Measurements from ENCODE around the gene NINL.

The NINL gene

GRCh38 chr20:25499855-25500434 lies 85.4 kb downstream of the NINL start:
- no peak for DNase-seq

- DNase-seq, result no peak
These were observed 86.3 kb downstream of the NINL start for GRCh38 chr20:25499031-25499430.

- no peak for DNase-seq
These were observed 87.1 kb downstream of the NINL start for GRCh38 chr20:25498280-25498606.

DNA sequence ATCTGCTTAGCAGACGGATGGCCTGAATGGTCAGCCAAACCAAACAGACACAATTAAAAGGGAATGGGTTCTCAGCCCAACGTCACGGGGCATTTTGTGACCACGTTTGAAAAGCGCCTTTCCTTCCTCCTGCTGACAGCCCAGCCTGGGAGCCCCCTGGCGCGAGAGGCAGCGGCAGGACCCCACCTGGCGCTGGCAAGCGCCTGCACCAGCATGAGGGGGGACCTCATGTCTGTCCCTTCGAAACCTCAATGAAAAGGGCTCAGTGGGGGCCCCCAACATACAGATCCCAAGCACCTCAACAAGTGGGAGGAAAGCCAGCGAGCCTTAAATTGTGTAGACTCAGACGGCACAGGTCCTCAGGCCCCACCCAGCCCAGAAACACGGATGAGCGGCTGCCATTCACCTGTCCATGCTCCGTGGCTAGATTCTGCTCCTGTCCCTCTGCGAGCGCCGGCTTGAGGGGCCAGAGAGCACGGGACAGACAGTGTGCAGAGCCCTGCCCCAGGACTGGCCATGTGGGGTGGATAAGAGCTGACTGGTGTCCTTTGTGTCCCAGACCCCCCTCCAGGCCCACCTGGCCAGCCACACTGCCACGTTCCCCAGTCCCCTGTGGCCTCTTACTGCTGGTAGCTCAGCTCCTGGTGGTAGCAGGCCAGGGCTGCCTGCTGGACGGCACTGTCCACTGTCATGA lies 87.6 kb downstream of the NINL start:
- no peak for DNase-seq

DNA sequence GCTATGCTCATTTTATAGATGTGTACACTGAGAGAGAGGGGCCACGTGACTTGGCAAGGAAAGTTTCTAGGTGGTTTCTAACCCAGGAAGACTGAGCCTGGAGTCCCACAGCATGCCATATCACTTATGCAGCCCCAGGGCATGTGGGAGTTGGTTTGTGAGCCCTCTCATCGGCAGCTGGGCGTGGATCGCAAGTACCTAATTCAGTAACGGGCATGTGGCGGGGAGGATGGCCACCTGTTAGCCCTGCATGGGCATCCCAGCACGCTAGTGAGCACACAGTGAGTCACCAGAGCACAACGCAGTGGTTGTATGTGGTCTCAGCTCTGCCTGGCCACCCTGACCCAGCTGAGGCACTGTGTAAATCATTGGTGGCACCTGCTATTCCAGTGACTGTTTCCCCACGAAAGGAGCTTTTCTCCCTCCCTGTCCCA lies 88.3 kb downstream of the NINL start:
- DNase-seq, result no peak

DNA sequence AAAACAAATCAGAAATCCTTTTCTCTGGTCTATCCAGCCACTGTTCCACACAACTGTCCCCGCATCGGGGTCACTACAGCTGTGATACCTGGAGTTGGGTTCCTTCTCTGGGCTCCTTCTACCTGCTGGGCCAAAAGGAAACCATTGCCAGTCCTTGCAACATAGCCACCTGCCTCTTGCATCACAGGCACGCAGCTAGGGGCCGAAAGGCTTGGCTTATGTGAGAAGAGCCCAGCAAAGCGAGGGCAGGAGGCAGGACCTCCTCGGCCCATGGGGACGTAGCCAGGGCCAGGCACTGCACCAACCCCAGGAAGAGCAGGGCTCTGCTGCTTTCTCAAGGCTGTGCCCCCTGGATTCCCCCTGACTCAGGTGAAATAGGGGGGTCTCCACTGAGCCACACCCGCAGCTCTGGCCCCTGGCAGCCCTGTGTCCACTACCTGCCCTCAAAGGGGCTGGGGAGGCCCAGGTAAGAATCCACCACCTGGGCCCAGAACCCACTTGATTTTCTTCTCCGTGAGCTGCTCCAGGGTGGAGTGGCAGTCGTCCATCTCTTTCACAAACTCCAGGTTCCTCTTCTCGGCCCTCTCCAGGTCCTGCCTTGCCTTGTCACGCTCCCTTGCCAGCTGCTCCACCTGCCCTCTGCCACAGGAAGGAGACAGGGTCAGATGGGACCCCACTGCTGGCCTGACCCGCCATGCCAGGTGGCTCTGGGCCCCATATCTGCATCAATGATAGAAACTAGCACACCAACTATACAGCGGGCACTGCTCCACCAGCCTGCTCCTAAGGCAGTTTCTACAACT lies 89.0 kb downstream of the NINL start:
- no peak for DNase-seq

GRCh38 chr20:25495189-25495824 lies 90.0 kb downstream of the NINL start:
- DNase-seq, result peak; percentile 66

DNA sequence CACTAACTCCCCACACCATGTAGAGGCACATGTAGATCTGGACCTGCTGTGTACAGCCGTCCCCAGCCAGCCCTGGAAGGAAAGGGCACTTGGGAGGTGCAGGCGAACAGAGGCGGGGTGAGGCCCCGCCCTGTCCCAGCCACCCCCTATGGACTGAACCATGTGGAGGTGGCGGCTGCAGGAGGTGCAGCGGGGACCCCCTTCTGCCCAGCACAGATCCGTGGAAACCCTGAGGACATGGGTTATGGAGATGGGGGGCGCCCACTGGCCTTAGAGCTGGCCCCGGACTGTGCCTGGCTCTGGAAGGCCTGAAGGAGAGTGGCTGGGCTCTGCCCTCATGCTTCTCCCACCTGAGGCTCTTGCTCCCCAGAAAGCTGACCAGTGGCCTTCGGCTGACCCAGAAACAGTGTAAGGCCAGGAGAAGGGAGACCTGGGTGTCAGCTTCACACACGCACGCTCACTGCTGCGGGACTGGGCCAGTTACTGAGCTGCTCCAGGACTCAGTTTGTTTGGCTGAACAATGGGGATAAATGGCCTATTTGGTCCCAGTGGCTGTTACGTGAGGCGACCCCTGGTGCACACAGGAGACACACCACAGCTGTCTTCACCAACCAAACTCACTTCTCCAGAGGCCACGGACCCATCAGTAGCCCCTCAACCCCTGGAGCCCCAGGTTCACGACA lies 90.7 kb downstream of the NINL start:
- no peak for DNase-seq

- DNase-seq, result no peak
These were observed 91.4 kb downstream of the NINL start for GRCh38 chr20:25493748-25494505.

GRCh38 chr20:25493137-25493536 lies 92.2 kb downstream of the NINL start:
- no peak for DNase-seq

DNA sequence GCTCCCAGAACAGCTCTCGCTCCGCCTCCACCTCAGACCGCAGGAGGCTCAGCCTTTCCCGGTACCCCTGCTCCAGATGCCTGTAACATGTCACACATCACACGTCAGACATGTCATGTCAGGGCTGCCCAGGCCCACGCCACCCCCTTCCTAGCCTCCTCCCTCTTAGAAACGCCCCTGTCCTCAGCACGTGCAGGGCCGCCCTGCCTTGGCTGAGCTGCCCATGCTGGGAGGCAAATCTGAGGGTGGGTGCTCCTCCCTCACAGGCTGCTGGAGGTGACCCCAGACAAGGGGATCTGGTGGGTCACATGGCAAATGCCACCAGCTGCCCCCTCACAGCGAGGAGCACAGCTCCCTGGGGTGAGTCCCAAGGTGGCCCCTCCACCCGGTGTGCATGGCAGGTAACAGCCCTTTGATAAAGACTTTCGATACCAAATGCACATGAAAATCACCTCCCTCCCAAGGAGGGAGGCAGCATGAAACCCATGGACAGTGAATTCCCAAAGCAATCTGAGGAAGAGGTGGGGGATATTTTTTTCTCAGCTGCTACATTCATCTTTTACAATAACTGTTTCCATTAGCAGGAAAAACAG lies 93.8 kb downstream of the NINL start:
- DNase-seq, result no peak

DNA sequence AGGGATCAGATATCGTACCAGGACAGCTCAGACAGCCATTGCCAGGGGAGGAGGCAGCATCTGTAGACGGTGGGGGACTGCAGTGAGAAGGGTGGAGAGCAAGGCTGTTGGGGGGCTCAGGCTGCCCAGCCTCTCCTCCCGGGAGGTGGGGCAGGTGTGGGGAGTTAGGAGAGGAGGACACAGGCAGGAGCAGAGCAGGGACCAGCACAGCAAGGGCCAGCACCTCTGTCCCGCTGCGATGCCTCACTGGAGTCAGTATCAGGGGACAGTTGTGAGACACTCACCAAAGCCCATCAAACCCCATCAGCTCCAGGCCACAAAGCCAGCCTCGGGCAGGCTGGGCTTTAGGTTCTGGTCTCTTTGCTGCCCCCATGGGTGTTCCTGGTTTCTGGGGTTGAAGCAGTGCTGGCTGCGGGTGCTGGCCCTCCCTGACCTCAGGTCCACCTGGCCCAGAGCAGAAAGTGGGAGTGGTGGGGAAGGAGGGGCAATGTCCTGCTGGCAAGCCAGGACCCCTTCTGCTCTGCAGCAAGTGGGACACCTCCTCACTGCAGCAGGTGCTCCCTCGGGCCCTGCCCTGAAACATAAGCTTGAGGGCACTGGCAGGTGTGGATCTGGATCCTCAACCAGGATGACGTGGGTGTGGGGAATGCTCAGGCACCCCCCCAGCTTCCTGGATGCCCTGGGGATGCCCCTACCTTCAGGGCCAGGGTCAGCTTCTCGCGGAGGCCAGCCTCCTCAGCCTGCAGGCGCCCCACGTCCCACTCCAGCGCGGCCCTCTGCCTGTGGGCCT lies 94.5 kb downstream of the NINL start:
- DNase-seq, result no peak

- no peak for DNase-seq
These were observed 96.0 kb downstream of the NINL start for GRCh38 chr20:25489221-25489871.

DNA sequence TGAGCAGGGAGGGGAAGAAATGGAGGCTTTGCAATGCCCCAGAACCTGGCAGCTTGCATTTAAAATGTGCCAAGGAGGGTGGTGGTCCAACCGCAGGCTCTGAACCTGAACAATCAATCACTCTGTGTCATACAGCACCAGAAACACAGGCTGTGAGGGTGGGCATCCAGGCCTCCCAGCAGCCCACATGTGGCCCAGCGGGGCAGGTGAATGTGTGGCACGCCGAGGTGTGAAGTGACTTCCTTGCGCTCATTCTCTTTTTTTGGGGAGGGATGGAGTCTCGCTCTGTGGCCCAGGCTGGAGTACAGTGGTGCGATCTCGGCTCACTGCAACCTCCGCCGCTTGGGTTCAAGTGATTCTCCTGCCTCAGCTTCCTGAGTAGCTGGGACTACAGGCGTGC lies 97.4 kb downstream of the NINL start:
- no peak for DNase-seq

GRCh38 chr20:25487306-25487705 lies 98.0 kb downstream of the NINL start:
- DNase-seq, result no peak

GRCh38 chr20:25486377-25486776 lies 99.0 kb downstream of the NINL start:
- no peak for DNase-seq

DNA sequence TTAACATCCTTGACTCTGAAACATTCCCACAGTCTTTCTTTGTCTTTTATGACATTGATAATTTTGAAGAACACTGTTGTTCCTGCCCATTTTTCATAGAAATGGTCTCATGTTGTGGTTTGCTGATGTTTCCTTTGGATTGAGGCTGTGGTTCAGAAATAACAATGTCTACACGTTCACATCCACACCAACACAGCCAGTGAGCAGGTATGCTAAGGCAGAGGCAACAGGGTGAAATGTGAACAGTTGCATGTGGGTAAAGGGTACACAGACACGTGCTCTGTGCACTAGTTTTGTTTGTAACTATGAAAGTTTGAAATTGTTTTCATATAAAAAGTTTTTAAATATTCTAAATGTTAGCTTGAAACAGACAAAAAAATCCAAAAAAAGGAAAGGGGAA lies 99.5 kb downstream of the NINL start:
- DNase-seq, result no peak

- no peak for DNase-seq
These were observed 100.3 kb downstream of the NINL start for GRCh38 chr20:25484911-25485511.

GRCh38 chr20:25484224-25484846 lies 101.0 kb downstream of the NINL start:
- no peak for DNase-seq

All from COR-L47 (cell line).